NCI-H446 treated with DMSO at 0.1 percent for 48 hours (cell line): ENCODE results near the gene SLC28A3.

Experiments used
- DNase-seq: peaks from one replicate; lab custom pipeline; 2025; lab: John Stamatoyannopoulos, UW

The SLC28A3 gene

GRCh38 chr9:84339962-84340361 is 596 bp downstream of the SLC28A3 start:
- DNase-seq, result no peak

GRCh38 chr9:84339503-84339902 is 1.1 kb downstream of the SLC28A3 start:
- DNase-seq, result no peak

GRCh38 chr9:84338792-84339191 is 1.8 kb downstream of the SLC28A3 start:
- no peak for DNase-seq

- no peak for DNase-seq
Measured at GRCh38 chr9:84337252-84337651, 3.3 kb downstream of the SLC28A3 start.

GRCh38 chr9:84331119-84331809 is 9.3 kb downstream of the SLC28A3 start:
- no peak for DNase-seq

DNA sequence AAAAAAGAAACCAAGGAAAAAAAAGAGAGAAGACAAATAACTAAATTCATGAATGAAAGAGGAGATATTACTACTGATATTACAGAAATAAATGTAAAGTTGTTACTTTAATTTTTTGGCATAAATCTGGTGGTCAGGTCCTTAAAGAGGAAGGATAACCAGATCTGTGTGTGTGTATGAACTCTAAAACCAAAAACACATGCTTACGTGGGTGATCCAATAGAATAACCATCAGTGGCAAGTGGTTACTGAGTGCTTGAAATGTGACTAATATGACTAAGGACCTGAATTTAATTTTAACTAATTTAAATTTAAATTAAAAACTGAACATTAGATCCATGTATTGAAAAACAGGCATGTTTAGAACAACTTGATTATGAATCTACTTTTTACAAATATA is 10.3 kb downstream of the SLC28A3 start:
- no peak for DNase-seq

DNA sequence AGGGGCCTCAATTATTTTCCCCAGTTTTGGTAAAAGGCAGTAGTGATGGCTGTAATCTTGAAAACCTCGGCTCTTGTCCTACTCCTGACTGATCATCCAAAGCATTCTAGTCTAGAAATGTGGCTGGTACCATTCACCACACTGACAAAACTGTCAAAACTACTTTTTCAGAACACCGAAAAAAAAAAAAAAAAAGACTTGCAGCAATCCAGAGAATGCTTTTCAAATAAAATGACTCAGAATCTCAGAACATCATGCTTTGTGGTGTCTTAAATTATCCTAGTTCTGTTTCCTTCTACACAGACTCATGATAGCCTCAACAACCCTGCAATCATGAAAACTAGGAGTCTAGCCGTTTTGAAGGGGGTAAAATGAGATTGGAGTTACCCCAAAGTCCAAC is 13.4 kb downstream of the SLC28A3 start:
- DNase-seq, result no peak

- DNase-seq, result no peak
Measured at GRCh38 chr9:84325347-84325973, 15.1 kb downstream of the SLC28A3 start.

DNA sequence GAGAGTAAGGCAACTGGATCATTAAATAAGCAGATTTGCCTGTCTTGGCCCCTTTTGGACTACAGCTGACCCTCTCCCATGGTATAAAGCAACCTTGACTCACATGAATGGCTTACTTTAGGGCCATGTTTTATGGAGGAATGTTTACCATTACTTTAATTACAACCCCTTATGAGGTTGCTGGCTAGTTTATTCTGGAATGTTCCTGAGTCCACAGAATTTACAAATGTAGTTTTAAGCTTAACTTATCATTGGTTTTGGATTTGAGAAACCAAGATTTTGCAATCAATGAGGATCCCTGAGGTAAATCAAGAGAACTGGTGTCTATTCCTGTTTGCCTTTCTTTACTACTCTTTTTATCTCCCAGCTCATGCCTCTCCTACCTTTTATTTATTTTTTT is 15.7 kb downstream of the SLC28A3 start:
- no peak for DNase-seq

- DNase-seq, result no peak
Measured at GRCh38 chr9:84323858-84324257, 16.7 kb downstream of the SLC28A3 start.

GRCh38 chr9:84322828-84323227 is 17.7 kb downstream of the SLC28A3 start:
- DNase-seq, result no peak

DNA sequence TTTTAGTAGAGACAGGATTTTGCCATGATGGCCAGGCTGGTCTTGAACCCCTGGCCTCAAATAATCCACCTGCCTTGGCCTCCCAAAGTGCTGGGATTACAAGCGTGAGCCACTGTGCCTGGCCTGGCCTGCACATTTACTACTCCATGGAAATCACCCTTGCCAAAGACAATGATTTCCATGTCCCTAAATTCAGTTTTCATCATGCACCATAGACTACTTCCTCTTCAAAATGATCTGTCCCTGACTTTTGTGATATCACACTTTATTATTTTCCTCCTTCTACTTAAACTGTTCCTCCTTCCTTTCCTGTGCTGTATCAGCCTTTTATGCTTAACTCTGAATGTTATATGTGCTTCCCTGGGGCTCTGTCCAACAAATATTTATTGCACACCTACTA is 20.3 kb downstream of the SLC28A3 start:
- DNase-seq, result no peak

GRCh38 chr9:84319632-84320031 is 20.9 kb downstream of the SLC28A3 start:
- no peak for DNase-seq

- no peak for DNase-seq
Measured at GRCh38 chr9:84318981-84319380, 21.6 kb downstream of the SLC28A3 start.

DNA sequence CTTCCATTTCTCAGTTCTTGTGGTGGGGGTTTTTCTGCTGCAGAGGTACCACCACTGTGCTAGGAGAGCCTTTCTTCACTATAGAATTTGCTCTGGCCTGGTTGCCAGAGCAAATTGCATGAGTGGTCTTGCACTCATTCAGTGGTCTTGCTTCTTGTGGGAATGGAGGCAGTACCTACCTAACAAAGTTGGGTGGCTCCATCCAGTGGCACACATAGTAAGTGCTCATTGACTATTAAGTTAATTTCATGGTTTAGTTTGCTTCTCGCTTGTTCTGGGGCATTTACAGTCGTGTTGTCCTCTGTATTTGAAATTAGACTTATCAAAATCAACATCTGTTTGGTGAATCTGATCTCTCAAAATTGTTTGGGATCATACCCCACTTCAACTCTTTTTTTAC is 23.0 kb downstream of the SLC28A3 start:
- no peak for DNase-seq

DNA sequence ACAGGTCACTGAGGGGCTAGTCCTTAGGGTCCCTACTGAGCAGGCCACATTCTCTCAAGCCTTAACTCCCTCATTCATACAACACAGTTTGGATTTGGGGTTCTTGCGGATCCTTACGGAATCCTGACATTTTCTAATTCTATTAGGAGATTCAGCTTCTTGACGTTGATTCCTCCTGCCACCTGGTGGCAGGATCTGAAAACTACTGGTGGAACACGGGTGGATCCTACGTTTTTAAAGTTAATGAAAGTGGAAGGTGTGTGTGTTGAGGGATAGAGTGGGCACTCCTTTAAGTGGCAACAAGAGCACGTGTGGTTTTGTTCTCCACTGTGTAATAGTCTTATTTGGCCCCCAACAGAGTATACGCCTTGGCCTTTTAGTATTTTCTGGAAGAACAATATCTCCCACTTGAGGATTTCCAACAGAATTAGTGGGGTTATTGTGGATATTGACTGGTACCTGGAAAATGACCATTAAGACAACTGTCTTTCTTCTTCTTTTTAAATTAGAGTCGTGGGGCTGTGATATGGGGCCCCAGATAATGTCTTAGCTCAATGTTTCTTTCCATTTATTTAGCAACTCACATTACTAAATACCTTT is 25.2 kb downstream of the SLC28A3 start:
- peak; percentile 1 for DNase-seq

DNA sequence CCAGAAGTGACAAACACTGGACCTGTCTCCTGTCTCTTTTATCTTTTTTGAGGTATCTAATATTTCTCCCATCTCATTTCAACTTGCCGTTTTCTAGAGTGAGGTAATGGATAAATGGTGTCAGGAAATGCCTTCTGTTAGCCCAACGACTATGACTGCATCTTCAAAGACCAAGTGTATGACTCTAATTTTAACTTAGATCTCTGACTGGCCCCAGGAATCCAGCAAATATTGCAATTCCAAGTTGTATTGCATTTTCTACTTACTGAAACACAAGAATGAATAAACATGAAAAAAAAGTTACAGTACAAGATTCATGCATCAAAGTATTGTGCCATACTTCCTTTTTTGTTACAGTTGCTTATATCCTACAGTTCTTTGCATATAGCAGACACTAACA is 26.3 kb downstream of the SLC28A3 start:
- no peak for DNase-seq

DNA sequence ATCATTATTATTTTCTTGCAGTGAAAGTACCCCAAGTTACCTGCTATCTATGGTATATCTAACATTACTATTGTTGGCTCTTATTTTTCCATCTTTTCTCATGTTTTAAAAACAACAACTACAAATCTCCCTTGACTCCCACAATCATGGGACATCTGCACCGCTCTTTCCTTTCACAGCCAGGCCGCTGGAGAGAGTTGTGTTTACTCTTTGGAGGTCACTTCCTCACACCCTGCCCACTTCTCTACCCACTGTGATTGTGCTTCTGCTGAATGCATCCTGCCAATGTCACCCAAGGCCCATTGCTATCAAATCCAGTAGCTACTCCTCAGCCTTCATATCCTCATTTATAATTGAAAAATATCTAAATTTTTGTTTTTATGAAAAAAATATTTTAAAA is 29.7 kb downstream of the SLC28A3 start:
- DNase-seq, result no peak

DNA sequence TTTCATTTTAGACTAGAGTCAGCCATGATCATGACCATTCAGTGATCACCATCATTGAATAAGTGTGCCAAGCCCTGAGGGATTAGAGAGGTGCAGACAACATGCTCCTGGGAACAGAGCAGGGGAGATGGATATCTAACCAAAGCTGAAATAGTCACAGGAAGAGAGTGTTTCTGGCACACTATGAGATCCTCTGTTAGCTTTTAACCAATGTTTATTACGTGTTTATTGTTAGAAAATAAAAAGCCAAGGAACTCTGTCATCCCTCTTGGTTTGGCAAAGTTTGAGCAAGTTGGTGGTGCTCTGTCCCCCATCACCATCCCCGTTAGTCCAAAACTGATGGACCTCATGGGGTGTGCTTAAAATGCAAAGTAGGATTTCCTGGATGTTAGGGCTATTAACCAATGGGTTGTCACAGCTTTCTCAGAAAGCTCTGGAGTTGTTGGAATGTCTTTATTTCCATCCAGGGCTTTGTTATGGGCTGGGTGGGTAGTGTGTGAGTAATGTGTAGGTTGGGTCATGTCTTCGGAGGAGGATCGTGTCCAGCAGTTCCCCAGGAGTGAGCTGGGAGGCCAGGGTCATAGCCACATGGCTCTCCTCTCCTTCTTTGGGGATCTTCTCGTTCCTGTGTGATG is 34.9 kb downstream of the SLC28A3 start:
- no peak for DNase-seq

- no peak for DNase-seq
Measured at GRCh38 chr9:84304166-84304565, 36.4 kb downstream of the SLC28A3 start.

DNA sequence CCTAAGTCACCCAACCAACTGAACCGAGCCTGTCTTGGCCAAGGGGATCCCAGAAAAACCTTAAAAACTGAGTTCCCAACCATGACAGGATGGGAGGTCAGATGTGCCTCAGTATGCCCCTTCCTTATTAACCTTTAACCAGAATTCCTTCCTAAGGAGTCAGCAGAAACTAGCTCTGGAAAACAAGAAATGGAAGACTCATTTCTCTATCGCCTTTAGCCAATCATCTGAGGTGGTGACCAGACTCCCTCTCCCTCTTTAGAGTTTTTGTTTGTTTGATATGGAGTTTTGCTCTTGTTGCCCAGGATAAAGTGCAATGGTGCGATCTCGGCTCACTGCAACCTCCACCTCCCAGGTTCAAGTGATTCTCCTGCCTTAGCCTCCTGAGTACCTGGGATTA is 37.5 kb downstream of the SLC28A3 start:
- no peak for DNase-seq

GRCh38 chr9:84301851-84302250 is 38.7 kb downstream of the SLC28A3 start:
- no peak for DNase-seq

DNA sequence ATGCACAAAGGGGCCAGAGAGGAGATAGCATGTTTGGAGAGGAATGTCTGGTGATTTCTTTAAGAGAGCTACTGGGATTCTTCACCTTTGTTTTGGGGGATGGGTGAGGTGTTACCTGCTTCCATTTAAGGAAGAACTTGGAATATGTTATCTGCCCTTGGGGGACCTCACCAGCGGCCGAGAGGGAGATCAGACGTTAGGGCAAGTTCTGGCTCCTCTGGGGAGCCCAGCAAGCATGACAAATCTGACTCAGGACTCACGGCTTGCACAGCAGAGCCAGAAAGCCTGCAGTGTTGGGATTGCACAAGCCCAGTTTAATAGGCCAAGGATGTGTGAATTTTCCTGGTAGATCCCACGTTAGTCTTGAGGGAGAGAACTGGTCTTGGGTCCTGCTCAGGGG is 40.3 kb downstream of the SLC28A3 start:
- no peak for DNase-seq
